ENCODE measurements around the gene ALKBH8.

DNA sequence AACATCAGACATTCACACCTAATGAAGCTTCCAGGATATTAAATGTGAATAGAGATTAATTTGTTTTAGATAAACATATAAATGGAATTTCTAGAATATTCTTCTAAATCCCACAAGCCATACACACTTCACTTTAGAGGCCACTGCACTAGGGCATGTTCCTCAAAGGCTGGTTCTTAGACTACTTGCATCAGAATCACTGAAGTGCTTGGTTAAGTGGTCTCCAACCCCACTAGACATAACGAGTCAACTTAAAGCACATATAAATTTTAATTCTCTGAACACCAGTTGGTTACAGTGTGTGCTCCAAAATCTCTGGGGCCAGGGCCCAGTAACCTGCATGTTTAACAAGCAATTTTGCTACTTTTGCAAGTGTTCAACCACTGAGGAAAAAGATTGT lies 7.9 kb upstream of the ALKBH8 start:
- TF ChIP-seq, protein P1, sequence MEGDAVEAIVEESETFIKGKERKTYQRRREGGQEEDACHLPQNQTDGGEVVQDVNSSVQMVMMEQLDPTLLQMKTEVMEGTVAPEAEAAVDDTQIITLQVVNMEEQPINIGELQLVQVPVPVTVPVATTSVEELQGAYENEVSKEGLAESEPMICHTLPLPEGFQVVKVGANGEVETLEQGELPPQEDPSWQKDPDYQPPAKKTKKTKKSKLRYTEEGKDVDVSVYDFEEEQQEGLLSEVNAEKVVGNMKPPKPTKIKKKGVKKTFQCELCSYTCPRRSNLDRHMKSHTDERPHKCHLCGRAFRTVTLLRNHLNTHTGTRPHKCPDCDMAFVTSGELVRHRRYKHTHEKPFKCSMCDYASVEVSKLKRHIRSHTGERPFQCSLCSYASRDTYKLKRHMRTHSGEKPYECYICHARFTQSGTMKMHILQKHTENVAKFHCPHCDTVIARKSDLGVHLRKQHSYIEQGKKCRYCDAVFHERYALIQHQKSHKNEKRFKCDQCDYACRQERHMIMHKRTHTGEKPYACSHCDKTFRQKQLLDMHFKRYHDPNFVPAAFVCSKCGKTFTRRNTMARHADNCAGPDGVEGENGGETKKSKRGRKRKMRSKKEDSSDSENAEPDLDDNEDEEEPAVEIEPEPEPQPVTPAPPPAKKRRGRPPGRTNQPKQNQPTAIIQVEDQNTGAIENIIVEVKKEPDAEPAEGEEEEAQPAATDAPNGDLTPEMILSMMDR (IDR thresholded peaks at IDR 0.05) = no peak
- no peak for TF ChIP-seq POLR2A (IDR thresholded peaks at IDR 0.05)

Data from heart left ventricle (tissue), 13 donors.